AG09309 (cell line): Measurements from ENCODE around the gene ZNF23.

Experiments used
- DNase-seq: peaks from one replicate; pipeline ENCODE4 v3.0.0-alpha.2; 2010; ENCODE audit warnings: low read depth
- H3K4me3 ChIP-seq: 2 replicates; pipeline ENCODE4 v1.5.1; 2011; ENCODE audit warnings: mild to moderate bottlenecking, low read depth, low read length, moderate library complexity; ENCODE audit not compliant: control insufficient read depth
- TF ChIP-seq, protein P1 (sequence below): IDR thresholded peaks from 2 replicates; pipeline ENCODE4 v1.5.1; 2011; ENCODE audit warnings: mild to moderate bottlenecking, low read depth, low read length, inconsistent platforms; ENCODE audit not compliant: insufficient read depth, control insufficient read depth; ENCODE audit errors: missing control alignments

Gene ZNF23

GRCh38 chr16:71441348-71442050, 20.5 kb downstream of the ZNF23 start:
- DNase-seq, result no peak
- H3K4me3 ChIP-seq, result no peak overlapping the region
- TF ChIP-seq, protein P1, sequence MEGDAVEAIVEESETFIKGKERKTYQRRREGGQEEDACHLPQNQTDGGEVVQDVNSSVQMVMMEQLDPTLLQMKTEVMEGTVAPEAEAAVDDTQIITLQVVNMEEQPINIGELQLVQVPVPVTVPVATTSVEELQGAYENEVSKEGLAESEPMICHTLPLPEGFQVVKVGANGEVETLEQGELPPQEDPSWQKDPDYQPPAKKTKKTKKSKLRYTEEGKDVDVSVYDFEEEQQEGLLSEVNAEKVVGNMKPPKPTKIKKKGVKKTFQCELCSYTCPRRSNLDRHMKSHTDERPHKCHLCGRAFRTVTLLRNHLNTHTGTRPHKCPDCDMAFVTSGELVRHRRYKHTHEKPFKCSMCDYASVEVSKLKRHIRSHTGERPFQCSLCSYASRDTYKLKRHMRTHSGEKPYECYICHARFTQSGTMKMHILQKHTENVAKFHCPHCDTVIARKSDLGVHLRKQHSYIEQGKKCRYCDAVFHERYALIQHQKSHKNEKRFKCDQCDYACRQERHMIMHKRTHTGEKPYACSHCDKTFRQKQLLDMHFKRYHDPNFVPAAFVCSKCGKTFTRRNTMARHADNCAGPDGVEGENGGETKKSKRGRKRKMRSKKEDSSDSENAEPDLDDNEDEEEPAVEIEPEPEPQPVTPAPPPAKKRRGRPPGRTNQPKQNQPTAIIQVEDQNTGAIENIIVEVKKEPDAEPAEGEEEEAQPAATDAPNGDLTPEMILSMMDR, result peak; percentile 14

GRCh38 chr16:71440669-71441347, 21.2 kb downstream of the ZNF23 start:
- TF ChIP-seq, protein P1, result peak; percentile 11

DNA sequence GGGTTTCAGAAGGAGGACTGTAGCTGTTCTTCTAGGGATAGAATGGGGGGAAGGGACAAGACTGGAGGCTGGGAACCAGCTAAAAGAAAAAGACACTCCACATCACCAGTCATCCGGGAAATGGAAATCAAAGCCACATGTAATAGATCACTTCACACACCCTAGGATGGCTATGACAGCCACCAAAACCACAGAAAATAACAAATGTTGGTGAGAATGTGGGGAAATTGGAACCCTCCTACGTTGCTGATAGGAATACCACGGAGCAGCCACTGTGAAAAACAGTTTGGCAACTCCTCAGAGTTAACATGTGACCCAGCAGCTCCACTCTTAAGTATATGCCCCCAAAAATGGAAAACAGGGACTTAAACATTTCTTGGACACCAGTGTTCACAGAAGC, 22.5 kb downstream of the ZNF23 start:
- no peak for DNase-seq
- H3K4me3 ChIP-seq, result no peak overlapping the region
- TF ChIP-seq, protein P1, result no peak

More at GRCh38 chr16:71440669-71441347, 21.2 kb downstream of the ZNF23 start:
- no peak for DNase-seq
- no peak overlapping the region for H3K4me3 ChIP-seq

DNA sequence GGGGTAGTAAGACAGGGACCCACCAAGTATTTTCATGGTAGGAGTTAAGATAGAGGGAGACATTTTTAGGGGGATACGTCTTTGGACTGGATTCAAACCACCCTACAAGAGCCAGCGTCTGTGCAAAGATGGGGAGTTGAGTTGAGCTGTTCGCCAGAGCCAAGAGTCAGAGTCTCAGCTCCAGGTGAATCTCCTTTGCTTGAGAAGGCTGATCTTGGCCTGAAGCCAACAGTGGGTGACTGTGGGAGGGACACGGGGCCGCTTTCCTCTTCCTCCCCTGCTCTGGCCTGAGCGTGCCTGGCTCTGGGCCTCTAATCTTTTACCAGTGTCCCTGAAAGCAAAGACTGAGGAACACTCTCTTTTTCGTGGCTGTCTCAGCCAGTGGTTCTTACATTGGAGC, 25.6 kb downstream of the ZNF23 start:
- TF ChIP-seq, protein P1, result no peak
- no peak for DNase-seq
- H3K4me3 ChIP-seq, result no peak overlapping the region

DNA sequence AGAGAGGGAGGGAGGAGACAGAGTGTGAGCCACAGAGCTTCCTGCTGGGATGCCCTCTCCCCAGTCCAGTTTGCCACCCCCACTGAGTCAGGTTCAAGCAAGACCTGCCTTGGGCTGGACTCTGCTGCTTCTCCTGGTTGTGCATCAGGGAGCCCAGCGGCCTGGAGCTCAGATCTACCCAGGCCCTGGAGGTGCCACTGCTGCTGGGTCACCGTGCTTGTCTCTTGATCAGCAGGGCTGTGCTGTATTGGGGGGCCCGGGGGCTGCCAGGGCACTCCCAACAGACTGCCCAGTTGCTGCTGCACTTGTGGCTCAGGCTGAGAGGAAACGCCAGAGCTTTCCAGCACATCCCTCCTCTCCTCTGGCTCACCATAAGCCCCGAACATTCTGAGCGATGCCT, 29.1 kb downstream of the ZNF23 start:
- TF ChIP-seq, protein P1, result no peak
- no peak for DNase-seq
- no peak overlapping the region for H3K4me3 ChIP-seq

- DNase-seq, result no peak
- no peak overlapping the region for H3K4me3 ChIP-seq
- TF ChIP-seq, protein P1, result no peak
These were observed 30.1 kb downstream of the ZNF23 start for GRCh38 chr16:71431991-71432390.

DNA sequence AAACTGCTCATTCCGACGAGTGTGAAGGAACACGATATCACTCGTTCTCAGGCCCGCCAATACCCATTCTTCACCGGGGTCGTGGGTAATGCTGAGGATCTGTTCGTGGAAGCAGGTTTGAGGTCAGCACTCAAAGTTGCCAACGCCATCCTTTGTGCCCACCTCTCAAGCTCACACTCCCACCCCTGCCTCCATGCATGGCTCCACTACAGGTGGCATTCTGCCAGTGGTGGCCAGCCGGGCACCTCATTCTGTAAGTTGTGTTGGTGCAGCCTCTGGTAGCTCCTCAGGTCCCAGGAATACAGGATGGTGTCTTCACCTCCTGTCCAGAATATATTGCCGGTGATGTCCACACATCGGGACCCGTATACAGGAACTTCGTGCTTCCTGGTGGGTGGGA, 30.9 kb downstream of the ZNF23 start:
- no peak for DNase-seq
- TF ChIP-seq, protein P1, result no peak
- no peak overlapping the region for H3K4me3 ChIP-seq
